H1 (cell line): ENCODE measurements around the gene TGIF1. TPM values are rescaled to one million over a fixed set of nuclear protein-coding genes. Genes with fewer than 3 reads are reported as not detected.

ENCODE experiments used
- CTCF ChIA-PET: fragments of 300-600 bp; sonication (Branson Sonifier 250); formaldehyde crosslinking; loops from one replicate; lab custom pipeline; 2021; ENCODE audit not compliant: partially characterized antibody; lab: Charles Lee
- POLR2A ChIA-PET: fragments of 300-600 bp; sonication (Branson Sonifier 250); formaldehyde crosslinking; loops from one replicate; lab custom pipeline; 2021; ENCODE audit warnings: inconsistent platforms; ENCODE audit not compliant: partially characterized antibody; lab: Charles Lee
- DNase-seq, 2 experiments: peaks; one replicate each; pipeline versions ENCODE4 v3.0.0 to v3.0.0-alpha.2; 2010 to 2022; ENCODE audit warnings: low spot score in 2 of 2, low read depth in 1 of 2, mixed read lengths in 1 of 2
- FAIRE-seq: peaks from 2 replicates; lab custom pipeline; 2011; peaks lifted over from hg19 to GRCh38; lab: Jason Lieb, UNC
- H2AFZ ChIP-seq: 2 replicates; pipeline ENCODE4 v1.8.1; 2012; ENCODE audit warnings: low read length, inconsistent platforms
- H2AK5ac ChIP-seq: 2 replicates; pipeline ENCODE4 v1.6.1; 2013; ENCODE audit warnings: low read depth, low read length
- H2BK120ac ChIP-seq: replicated peaks from 2 replicates; pipeline ENCODE3; 2013; ENCODE audit warnings: low read depth, low read length, inconsistent platforms
- H2BK12ac ChIP-seq: 2 replicates; pipeline ENCODE4 v1.6.1; 2013; ENCODE audit warnings: low read depth, low read length
- H2BK15ac ChIP-seq: 2 replicates; pipeline ENCODE4 v1.6.1; 2013; ENCODE audit warnings: low read length
- H2BK20ac ChIP-seq: 2 replicates; pipeline ENCODE4 v1.6.1; 2013; ENCODE audit warnings: low read length
- H2BK5ac ChIP-seq: 2 replicates; pipeline ENCODE4 v1.6.1; 2013; ENCODE audit warnings: low read depth, low read length
- H3K14ac ChIP-seq: 2 replicates; pipeline ENCODE4 v1.6.1; 2013; ENCODE audit warnings: inconsistent platforms; ENCODE audit not compliant: insufficient read length
- H3K18ac ChIP-seq: 2 replicates; pipeline ENCODE4 v1.6.1; 2013; ENCODE audit warnings: low read length; ENCODE audit errors: extremely low read depth
- H3K23ac ChIP-seq: 2 replicates; pipeline ENCODE4 v1.6.1; 2013; ENCODE audit warnings: inconsistent platforms; ENCODE audit not compliant: insufficient read length
- H3K23me2 ChIP-seq: 2 replicates; pipeline ENCODE4 v1.6.1; 2013; ENCODE audit warnings: low read depth, low read length
- H3K27ac ChIP-seq: 2 replicates; pipeline ENCODE4 v1.6.1; 2011; ENCODE audit warnings: low read depth, low read length, inconsistent platforms
- H3K27me3 ChIP-seq, 4 experiments: replicated peaks in 1 of 4; 1 replicate in 1 of 4; 2 replicates in 3 of 4; pipeline versions ENCODE4 v1.6.1 to v1.8.1; 2011 to 2013; ENCODE audit warnings: low read length in 3 of 4, mild to moderate bottlenecking in 3 of 4, inconsistent platforms in 2 of 4, mixed read lengths in 2 of 4, moderate library complexity in 1 of 4; ENCODE audit not compliant: control insufficient read depth in 3 of 4, insufficient read depth in 3 of 4; ENCODE audit errors: extremely low read depth in 1 of 4
- H3K36me3 ChIP-seq, 4 experiments: 2 replicates each; pipeline versions ENCODE4 v1.6.1 to v1.8.1; 2011 to 2013; ENCODE audit warnings: mild to moderate bottlenecking in 4 of 4, low read length in 3 of 4, moderate library complexity in 2 of 4, control low read depth in 1 of 4, inconsistent platforms in 1 of 4; ENCODE audit not compliant: insufficient read depth in 4 of 4, control insufficient read depth in 2 of 4
- H3K4ac ChIP-seq: replicated peaks from 2 replicates; pipeline ENCODE3; 2013; ENCODE audit warnings: low read length, low read depth, mixed read lengths, inconsistent platforms; ENCODE audit not compliant: insufficient read length
- H3K4me1 ChIP-seq, 4 experiments: replicated peaks in 1 of 4; 1 replicate in 1 of 4; 2 replicates in 3 of 4; pipeline versions ENCODE4 v1.6.1 to v1.8.1; 2011 to 2013; ENCODE audit warnings: low read length in 3 of 4, inconsistent platforms in 2 of 4, mixed read lengths in 1 of 4; ENCODE audit not compliant: insufficient read depth in 4 of 4, control insufficient read depth in 3 of 4
- H3K4me2 ChIP-seq, 2 experiments: 2 replicates each; pipeline versions ENCODE4 v1.6.1 to v1.8.1; 2011 to 2013; ENCODE audit warnings: low read depth in 2 of 2, low read length in 2 of 2, control low read depth in 1 of 2, inconsistent platforms in 1 of 2, mild to moderate bottlenecking in 1 of 2; ENCODE audit not compliant: insufficient read depth in 1 of 2
- H3K4me3 ChIP-seq, 4 experiments: fragments of 200-600, 300-600 bp in 1 of 4; sonication (generic), shearing (Covaris generic), sonication (Bioruptor Twin) in 1 of 4; 2 replicates each; pipeline versions ENCODE4 v1.5.1 to v1.8.1; 2011 to 2016; ENCODE audit warnings: low read length in 4 of 4, low read depth in 3 of 4, control low read depth in 2 of 4, inconsistent platforms in 2 of 4, mild to moderate bottlenecking in 2 of 4, mixed read lengths in 1 of 4, moderate library complexity in 1 of 4; ENCODE audit not compliant: insufficient read depth in 2 of 4; ENCODE audit errors: extremely low read depth in 1 of 4
- H3K56ac ChIP-seq: replicated peaks from 2 replicates; pipeline ENCODE3; 2013; ENCODE audit warnings: low read depth, mild to moderate bottlenecking, mixed read lengths, low read length, inconsistent platforms; ENCODE audit not compliant: insufficient read length
- H3K79me1 ChIP-seq: 2 replicates; pipeline ENCODE4 v1.6.1; 2013; ENCODE audit warnings: low read depth, low read length, control low read depth
- H3K79me2 ChIP-seq, 2 experiments: 2 replicates each; pipeline versions ENCODE4 v1.6.1 to v1.8.1; 2012 to 2013; ENCODE audit warnings: low read length in 2 of 2, mild to moderate bottlenecking in 2 of 2, inconsistent platforms in 1 of 2; ENCODE audit not compliant: insufficient read depth in 2 of 2, control insufficient read depth in 1 of 2
- H3K9ac ChIP-seq, 4 experiments: replicated peaks in 1 of 4; 1 replicate in 1 of 4; 2 replicates in 3 of 4; pipeline versions ENCODE4 v1.6.1 to v1.8.1; 2011 to 2013; ENCODE audit warnings: low read depth in 3 of 4, low read length in 3 of 4, control low read depth in 2 of 4, mild to moderate bottlenecking in 2 of 4, moderate library complexity in 2 of 4, inconsistent platforms in 1 of 4; ENCODE audit errors: extremely low read depth in 1 of 4
- H3K9me3 ChIP-seq, 2 experiments: 2 replicates each; pipeline versions ENCODE4 v1.6.1 to v1.8.1; 2012 to 2013; ENCODE audit warnings: mild to moderate bottlenecking in 2 of 2, moderate library complexity in 2 of 2, control low read depth in 1 of 2, inconsistent platforms in 1 of 2, low read depth in 1 of 2, low read length in 1 of 2, mixed read lengths in 1 of 2; ENCODE audit not compliant: insufficient read depth in 2 of 2
- H4K20me1 ChIP-seq, 2 experiments: replicated peaks in 1 of 2; 2 replicates each; pipeline versions ENCODE3 to v1.8.1; 2011 to 2013; ENCODE audit warnings: inconsistent platforms in 2 of 2, low read length in 2 of 2, mild to moderate bottlenecking in 1 of 2; ENCODE audit not compliant: insufficient read depth in 2 of 2, control insufficient read depth in 1 of 2
- H4K5ac ChIP-seq: 2 replicates; pipeline ENCODE4 v1.6.1; 2013; ENCODE audit warnings: low read length, low read depth, mixed read lengths, inconsistent platforms; ENCODE audit not compliant: insufficient read length
- H4K8ac ChIP-seq: 2 replicates; pipeline ENCODE4 v1.8.0; 2013; ENCODE audit warnings: mild to moderate bottlenecking, moderate library complexity, low read length, inconsistent platforms; ENCODE audit not compliant: insufficient read depth; ENCODE audit errors: extremely low read depth
- H4K91ac ChIP-seq: replicated peaks from 2 replicates; pipeline ENCODE3; 2013; ENCODE audit warnings: low read length, mixed read lengths, inconsistent platforms; ENCODE audit not compliant: insufficient read length
- EZH2 ChIP-seq: fragments of 200-600 bp; sonication (generic); IDR thresholded peaks from 2 replicates; pipeline ENCODE4 v1.7.1; 2012; ENCODE audit warnings: low read depth, mild to moderate bottlenecking, moderate library complexity, low read length, inconsistent platforms; ENCODE audit not compliant: severe bottlenecking
- TAF7 ChIP-seq: optimal IDR thresholded peaks from 2 replicates; pipeline ENCODE3; 2011; ENCODE audit warnings: low read depth, mild to moderate bottlenecking, inconsistent platforms, low read length, moderate library complexity, borderline replicate concordance
- WGBS, 2 experiments: shearing (Covaris generic) in 1 of 2; methylation state at CpG; one replicate each; pipeline versions ENCODE4 v1.1.6 to v1.1.7; 2013 to 2015; ENCODE audit warnings: low lambda C conversion rate in 2 of 2, mixed read lengths in 2 of 2, inconsistent platforms in 1 of 2, low coverage in 1 of 2, missing lambda C conversion rate in 1 of 2; ENCODE audit not compliant: insufficient replicate concordance in 2 of 2, insufficient coverage in 1 of 2, insufficient read length in 1 of 2; ENCODE audit errors: extremely low coverage in 1 of 2, missing lambda C conversion rate in 1 of 2; 5-methylcytosine and 5-hydroxymethylcytosine counted together
- polyA plus RNA-seq, 7 experiments: library from polyadenylated mRNA; depleted of rRNA in 3 of 7; stranded (reverse) in 5 of 7; unstranded in 2 of 7; fragments of >200 nt in 5 of 7; fragments of 200-250 nt in 2 of 7; gene quantifications; 1 replicate in 5 of 7; 2 replicates in 1 of 7; 4 replicates in 1 of 7; pipeline versions ENCODE4 v1.2.1 to v1.2.3, GENCODE V29; 2011 to 2013; ENCODE audit warnings: missing spikeins in 2 of 7, mixed read lengths in 2 of 7
- total RNA-seq: library from RNA; stranded (reverse); fragmentation: NEBNext Ultra II Directional; extraction: Animal tissue kit (Norgen Biotek cat#: 25700); gene quantifications from 2 replicates; pipeline ENCODE4 v1.2.1, GENCODE V29; 2021

TGIF1 gene
- total and polyA plus RNA-seq, 2 of the 8 experiments (the other 6 are each of a cell fraction or from before 2014, with no cell fraction given) = 256 to 262 TPM

DNA sequence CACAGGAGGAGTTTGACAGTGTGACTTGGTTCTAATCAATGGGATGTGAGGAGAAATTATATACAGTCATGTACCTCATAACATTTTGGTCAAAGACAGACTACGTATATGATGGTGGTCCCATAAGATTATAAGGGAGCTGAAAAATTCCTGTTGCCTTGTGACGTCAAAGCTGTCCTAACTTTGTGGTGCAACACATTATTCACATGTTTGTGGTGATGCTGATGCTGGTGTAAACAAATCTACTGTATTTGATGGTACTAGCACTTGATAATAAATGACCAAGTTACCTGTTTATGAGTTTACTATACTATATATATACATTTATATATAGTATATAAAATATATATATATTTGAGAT is 29.1 kb upstream of the TGIF1 start:
- Histone ChIP-seq H3K9ac (no peak overlapping the region), H3K9me3 (no peaks in the 10 kb centered on the region), H2AK5ac (no peak overlapping the region), H3K4me1 (no peaks in the 10 kb centered on the region), H2BK12ac (no peak overlapping the region), H4K91ac (no peak overlapping the region), H2AFZ (no peak overlapping the region), H3K14ac (no peak overlapping the region), H3K56ac (no peak overlapping the region), H3K18ac (no peak overlapping the region), H3K4me3 (no peak overlapping the region), H3K23ac (no peak overlapping the region)
- ChIA-PET POLR2A (no interaction called here), CTCF (interaction anchor here (1.4 kb wide), 1 partner anchor 245 kb away, joined by 3 read pairs; no protein-coding TSS in a partner anchor)
- DNase-seq = no peak
- TF ChIP-seq TAF7 = no peak
- no peak for TF ChIP-seq EZH2
- TF ChIP-seq, all 59 proteins: peak for 0
- peak; percentile 19 for FAIRE-seq
- no peak overlapping the region for H4K5ac ChIP-seq
- H3K4ac ChIP-seq = no peak overlapping the region
- no peaks in the 10 kb centered on the region for H3K36me3 ChIP-seq
- H3K23me2 ChIP-seq = no peaks in the 10 kb centered on the region
- no peak overlapping the region for H3K27ac ChIP-seq
- no peak overlapping the region for H4K8ac ChIP-seq
- H3K79me1 ChIP-seq = no peaks in the 10 kb centered on the region
- no peaks in the 10 kb centered on the region for H4K20me1 ChIP-seq
- no peak overlapping the region for H2BK5ac ChIP-seq
- H3K79me2 ChIP-seq = no peaks in the 10 kb centered on the region
- H2BK20ac ChIP-seq = no peak overlapping the region
- no peak overlapping the region for H2BK15ac ChIP-seq
- no peaks in the 10 kb centered on the region for H3K27me3 ChIP-seq
- 91% methylated on average over 2 of the region's 2 CpGs; no CpG with 5 or more reads in 1 of the 2 experiments for WGBS, 2 experiments
- H3K4me2 ChIP-seq = no peak overlapping the region
- H2BK120ac ChIP-seq = no peak overlapping the region
